Embryonic facial prominence (tissue), 1 donor: ENCODE measurements around the gene TMEM219.
"Not testable (repeated sequence)": the region's sequence is repeated elsewhere in the genome, so short reads cannot be mapped to it uniquely, and the experiment has no call there.

ENCODE experiments used
- DNase-seq: peaks from one replicate; pipeline ENCODE4 v3.0.0-alpha.2; 2016; ENCODE audit errors: extremely low spot score

TMEM219 gene

DNA sequence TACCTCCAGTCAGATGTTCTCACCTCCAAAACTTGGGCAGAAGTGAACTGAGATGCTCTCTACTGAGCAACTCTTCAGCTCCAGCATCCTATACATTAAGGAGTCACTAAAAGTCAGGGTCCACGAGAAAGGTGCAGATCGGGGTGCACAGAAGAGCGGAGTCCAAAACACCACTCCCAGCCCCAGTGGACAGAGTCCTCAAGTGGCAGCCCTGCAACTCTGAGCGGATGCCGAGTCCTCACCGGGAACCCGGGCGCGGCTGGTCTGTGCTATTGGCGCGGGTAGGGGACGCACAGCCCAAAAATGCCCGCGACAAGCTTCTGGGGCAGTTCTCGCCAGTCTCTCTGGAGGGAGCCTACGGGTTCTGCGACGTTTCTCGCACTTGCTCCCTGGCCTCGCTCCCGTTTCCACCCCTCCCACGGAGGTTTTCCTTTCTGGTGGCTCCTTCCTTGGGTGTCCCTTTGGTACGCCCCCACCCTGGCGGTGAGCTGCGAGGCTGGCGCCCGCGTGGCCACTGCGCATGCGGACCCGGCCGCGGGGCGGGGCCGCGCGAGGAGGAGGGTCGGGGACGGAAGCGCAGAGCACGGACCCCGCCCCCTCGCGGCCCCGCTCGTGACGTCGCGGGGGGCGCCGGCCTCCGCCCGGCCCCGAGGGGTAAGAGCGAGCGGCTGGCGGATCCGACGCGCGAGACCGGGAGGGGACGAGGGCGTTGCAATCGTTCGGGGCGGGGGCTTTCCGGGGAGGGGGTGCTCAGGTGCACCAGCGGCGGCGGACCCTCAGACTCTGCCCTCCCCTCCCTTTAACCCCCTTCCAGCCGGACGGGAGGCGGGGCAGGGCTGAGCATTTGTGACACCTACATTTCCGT is at the start of gene TMEM219:
Gene TMEM219, plus strand, starts transcription at position 601 of the 865 bp plus-strand sequence. CDS start 1,065 bp downstream, outside the sequence.
- peak; percentile 67 for DNase-seq

DNA sequence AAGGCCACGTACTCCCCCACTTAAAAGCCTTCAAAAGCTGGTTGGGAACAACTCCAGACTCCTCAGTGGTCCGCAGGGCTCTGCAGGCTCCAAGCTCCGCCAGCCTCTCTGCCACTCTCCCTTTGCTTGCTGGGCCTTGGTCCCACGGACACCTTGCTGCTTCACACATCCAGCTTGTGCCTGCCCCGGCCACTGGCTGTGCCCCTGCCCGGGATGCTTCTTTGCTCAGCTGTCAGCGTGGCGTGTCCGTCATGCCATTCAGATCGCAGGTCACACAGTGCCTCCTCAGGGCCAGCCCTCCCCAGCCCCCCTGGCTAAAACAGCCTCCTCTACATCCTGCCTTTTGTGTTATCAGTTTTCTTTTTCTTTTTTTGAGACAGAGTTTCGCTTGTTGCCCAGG is 49.8 kb upstream of the TMEM219 start:
- DNase-seq, result no peak

GRCh38 chr16:29913514-29913913 is 48.4 kb upstream of the TMEM219 start:
- DNase-seq, result no peak

DNA sequence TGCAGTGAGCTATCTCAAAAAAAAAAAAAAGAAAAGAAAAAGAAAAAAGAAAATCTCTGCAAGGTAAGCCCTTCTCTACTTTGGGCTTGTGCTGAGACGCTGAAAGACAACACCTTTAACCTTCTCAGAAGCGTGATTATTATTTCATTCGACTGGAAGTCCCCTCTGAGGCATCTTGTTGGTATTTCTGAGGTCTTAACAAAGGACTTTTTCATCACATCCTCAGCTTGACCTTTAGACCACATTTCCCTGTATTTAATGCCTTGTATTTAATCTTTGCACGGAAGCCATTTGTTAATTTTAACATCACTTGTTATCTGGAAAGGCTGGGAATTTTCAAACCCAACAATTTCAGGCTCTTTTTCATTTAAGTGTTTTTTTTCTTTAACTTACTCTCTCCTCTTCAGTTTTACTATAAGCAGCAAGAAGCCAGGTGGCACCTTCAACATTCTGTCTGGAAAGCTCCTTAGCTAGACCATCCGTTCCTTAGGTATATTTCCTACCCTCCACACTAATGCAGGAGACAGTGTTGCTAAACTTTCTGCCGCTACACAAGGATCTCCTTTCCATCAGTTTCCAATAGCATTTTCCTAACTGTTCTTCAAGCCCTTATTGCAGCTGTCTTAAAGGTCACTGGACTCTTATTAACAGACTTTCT is 46.2 kb upstream of the TMEM219 start:
- no peak for DNase-seq

- no peak for DNase-seq
Measured at GRCh38 chr16:29916979-29917378, 44.9 kb upstream of the TMEM219 start.

GRCh38 chr16:29920288-29921033 is 41.4 kb upstream of the TMEM219 start:
- DNase-seq, result no peak

DNA sequence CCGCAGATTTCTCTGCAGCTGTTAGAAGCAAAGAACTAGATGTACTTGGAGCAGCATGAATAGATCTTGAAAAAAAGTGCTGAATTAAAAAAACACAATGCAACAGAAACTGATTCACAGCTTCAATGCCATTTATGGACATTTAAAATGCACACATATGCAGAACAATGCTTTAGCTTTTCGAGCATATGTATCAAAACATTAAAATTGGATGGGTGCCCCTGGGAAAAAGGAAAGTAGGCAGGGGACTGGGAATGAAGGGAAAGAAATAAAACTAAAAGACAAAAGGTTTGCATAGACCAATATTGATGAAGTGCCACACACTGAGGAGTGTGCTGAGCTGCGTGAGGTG is 40.9 kb upstream of the TMEM219 start:
- DNase-seq, result no peak

GRCh38 chr16:29922326-29922725 is 39.6 kb upstream of the TMEM219 start:
- DNase-seq, result no peak

GRCh38 chr16:29922986-29923501 is 38.8 kb upstream of the TMEM219 start:
- no peak for DNase-seq

- no peak for DNase-seq
Measured at GRCh38 chr16:29925105-29925756, 36.6 kb upstream of the TMEM219 start.

DNA sequence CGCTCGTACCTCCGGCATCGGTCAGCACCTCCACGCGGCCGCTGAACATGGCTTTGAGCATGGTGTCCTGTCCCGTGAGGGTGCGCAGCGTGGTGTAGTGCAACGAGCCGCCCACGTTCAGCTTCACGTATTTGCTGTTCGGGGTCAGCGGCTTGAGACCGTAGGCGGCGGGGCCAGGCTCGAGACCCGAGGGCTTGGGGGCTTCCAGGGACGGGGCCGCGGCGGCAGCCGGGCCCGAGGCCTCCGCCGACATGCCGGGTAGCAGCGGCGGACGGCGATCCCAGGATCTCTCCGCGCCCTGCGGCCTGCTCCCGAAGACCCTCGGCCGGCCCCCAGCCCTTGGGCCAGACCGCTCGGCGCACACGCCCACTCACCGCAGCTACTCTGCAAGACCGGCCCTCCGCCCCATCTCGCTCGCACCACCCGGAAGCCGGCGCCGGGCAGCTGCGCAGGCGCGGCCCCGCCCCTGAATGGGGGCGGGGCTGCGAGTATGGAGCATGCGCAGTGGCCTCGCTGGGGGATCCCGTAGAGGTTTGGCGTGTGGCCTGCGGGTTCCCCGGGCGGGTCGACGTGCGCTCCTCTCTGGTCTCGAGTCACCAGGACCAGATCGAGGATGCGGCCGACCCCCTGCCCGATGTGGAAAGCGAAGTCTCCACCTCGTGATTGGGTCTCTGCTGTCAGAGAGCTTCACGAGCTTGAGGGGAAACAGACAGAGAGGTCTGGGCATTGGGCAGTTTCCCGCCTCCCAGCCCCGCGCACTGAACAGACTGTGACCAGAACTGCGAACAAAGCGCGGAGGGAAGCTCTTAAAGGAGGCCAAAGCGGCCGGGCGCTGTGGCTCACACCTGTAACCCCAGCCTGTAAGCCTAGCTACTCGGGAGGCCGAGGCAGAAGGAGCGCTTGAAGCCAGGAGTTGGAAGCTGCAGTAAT is 35.8 kb upstream of the TMEM219 start, which contains the start of gene KCTD13:
Gene KCTD13, minus strand, starts transcription at position 446 of the 930 bp plus-strand sequence. Its CDS starts 193 bp downstream, at position 253.
- DNase-seq, result peak; percentile 76

DNA sequence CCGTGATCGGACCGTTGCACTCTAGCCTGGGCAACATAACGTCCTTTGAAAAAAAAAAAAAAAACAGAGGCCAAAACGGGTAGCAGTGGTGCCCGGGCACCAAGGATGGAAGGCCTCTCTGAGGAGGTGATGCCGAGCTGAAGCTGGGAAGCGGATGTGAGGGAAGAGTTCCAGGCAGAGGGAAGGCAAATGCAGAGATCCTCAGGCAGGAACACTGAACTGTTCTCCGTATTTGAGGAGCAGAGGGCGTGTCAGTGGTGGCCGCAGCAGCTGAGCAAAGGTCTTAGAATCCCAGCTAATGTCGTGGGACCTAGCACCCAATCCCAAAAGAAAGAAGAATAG is 35.2 kb upstream of the TMEM219 start:
- no peak for DNase-seq

DNA sequence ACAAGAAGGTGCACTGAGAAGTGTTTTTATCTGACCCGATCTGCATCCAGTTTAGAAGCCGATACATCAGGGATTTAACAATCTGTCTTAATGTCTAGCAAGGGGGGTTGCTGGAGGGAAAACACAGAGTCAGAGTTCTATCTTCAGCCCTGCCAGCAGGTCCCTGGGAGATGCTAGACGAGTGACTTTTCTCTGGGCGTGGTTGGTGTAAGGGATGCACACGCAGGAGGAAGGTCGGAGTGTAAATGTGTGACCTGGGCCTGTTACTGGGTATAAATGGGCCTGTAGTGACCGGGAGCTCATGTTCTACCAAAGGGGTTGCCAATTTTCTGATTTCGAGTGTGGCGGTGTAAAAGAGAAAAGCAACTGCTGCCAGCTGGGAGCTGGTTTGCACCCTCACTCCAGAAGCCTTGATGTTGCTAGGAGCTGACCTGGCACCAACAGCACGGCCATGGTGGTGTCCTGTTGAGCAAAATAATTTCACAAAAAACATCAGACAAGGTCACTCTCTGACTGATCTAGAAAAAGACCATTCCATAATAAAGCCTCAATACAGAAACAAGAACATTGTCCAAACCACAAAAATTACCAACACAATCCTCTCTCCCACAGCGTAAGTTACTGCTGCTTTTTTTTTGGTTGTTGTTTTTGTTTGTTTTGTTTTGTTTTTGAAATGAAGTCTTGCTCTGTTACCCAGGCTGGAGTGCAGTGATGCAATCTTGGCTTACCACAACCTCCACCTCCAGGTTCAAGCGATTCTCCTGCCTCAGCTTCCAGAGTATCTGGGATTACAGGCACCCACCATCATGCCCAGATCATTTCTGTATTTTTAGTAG is 34.6 kb upstream of the TMEM219 start:
- no peak for DNase-seq

- DNase-seq, result not testable (repeated sequence)
Measured at GRCh38 chr16:29931750-29932149, 30.1 kb upstream of the TMEM219 start.

GRCh38 chr16:29940656-29941055 is 21.2 kb upstream of the TMEM219 start:
- DNase-seq, result no peak

DNA sequence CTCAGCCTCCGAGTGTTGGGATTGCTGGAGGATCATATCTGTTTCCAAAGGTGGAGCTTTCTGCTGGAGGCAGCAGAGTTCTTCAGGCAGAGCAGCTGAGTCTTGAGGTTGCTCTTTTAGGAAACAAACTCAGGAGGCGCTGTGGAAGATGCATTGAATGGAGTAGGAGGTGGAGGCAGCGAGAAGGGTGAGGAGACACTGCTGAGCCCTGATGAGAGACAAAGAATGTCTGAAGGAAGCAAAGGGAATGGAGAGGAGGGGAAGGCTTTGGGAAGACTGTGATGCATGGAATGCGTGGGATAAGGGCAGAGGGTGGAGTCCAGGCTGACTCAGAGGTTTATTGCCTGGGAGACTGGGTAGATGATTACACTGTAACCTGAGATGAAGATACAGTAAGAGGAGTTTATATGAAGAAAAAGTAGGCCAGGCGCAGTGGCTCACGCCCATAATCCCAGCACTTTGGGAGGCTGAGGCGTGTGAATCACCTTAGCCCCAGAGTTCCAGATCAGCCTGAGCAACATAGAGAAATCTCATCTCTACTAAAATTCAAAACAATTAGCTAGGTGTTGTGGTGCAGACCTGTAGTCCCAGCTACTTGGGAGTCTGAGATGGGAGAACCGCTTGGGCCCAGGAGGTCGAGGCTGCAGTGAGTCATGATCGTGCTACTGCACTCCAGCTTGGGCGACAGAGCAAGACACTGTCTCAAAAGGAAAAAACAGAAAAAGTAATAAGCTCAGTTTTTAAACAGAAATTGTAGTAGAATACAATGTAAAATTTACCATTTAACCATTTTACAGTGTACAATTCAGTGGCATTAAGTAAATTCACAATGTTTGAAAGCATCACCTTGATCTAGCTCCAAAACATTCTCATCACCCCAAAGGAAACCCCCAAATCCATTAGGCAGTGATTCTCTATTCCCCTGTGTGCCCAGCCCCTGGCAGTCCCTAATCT is 17.8 kb upstream of the TMEM219 start:
- DNase-seq, result peak; percentile 40

GRCh38 chr16:29947897-29948296 is 14.0 kb upstream of the TMEM219 start:
- DNase-seq, result no peak

- no peak for DNase-seq
Measured at GRCh38 chr16:29950806-29951461, 10.9 kb upstream of the TMEM219 start.
